C4-2B (cell line): Measurements from ENCODE around the gene ASMTL.

Experiments used
- H3K27ac ChIP-seq: fragments of 450-650 bp; 2 replicates; pipeline ENCODE4 v1.5.1; 2017
- ZFX ChIP-seq: fragments of 450-650 bp; IDR thresholded peaks from 2 replicates; pipeline ENCODE4 v1.6.1; 2017
- TF ChIP-seq, protein P1 (sequence below): fragments of 450-650 bp; conservative IDR thresholded peaks from 2 replicates; pipeline ENCODE4 v1.5.1; 2017; ENCODE audit warnings: mild to moderate bottlenecking

The ASMTL gene

DNA sequence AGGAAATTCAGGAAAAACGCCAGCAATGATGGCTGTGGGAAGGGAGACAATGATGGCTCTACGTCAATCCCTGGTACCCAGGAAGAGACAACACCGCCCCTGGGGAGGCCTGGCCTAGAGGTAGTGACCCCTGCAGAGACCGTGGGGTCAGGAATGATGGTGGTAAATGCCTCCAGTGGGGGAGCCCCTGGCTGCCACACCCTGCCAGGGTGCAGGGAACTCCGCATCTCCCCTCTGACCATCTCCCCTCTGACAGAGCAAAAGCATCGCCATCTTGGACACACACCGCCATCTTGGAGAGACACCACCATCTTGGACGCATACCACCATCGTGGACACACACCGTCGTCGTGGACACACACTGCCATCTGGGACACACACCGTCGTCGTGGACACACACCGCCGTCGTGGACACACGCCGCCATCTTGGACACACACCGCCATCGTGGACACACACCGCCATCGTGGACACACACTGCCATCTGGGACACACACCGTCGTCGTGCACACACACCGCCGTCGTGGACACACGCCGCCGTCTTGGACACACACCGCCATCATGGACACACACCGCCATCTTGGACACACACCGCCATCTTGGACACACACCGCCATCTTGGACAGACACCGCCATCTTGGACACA lies 9.9 kb downstream of the ASMTL start:
- TF ChIP-seq ZFX: no peak
- TF ChIP-seq, protein P1, sequence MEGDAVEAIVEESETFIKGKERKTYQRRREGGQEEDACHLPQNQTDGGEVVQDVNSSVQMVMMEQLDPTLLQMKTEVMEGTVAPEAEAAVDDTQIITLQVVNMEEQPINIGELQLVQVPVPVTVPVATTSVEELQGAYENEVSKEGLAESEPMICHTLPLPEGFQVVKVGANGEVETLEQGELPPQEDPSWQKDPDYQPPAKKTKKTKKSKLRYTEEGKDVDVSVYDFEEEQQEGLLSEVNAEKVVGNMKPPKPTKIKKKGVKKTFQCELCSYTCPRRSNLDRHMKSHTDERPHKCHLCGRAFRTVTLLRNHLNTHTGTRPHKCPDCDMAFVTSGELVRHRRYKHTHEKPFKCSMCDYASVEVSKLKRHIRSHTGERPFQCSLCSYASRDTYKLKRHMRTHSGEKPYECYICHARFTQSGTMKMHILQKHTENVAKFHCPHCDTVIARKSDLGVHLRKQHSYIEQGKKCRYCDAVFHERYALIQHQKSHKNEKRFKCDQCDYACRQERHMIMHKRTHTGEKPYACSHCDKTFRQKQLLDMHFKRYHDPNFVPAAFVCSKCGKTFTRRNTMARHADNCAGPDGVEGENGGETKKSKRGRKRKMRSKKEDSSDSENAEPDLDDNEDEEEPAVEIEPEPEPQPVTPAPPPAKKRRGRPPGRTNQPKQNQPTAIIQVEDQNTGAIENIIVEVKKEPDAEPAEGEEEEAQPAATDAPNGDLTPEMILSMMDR: no peak
- no peak overlapping the region for H3K27ac ChIP-seq

DNA sequence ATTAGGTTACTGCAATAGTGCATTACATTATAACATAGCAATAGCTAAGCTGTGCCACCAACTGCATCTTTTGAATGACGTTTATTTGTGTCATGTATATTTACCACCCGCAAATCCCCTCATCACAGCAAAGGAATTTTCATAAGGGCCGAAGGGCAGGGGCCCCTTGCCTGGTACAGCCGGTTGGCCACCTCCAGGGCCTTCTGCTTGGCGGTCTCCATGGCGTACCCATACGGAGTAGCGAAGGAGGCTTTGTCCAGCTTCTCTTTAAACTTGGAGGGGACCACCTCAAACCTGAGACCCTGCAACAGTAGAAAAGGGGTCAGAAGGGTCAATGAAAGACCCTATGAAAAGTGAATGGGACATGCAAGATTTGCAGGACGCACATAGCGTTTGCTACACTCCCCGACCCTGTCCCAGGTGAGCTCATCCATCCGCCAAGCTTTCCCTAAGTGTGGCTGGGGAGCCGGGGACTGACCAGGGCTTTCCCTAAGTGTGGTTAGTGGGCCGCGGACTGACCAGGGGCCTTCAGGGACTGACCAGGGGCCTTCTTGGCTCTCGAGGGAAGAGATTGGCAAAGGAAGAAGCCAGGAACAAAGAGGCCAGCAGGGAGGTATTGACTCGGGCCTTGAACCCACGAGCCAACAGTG lies 10.6 kb downstream of the ASMTL start:
- TF ChIP-seq, protein P1: no peak
- no peak for TF ChIP-seq ZFX
- no peak overlapping the region for H3K27ac ChIP-seq

- no peak for TF ChIP-seq ZFX
- TF ChIP-seq, protein P1: no peak
- H3K27ac ChIP-seq: no peak overlapping the region
These were observed 12.2 kb downstream of the ASMTL start for GRCh38 chrX:1440506-1440905.

- TF ChIP-seq, protein P1: no peak
- no peak overlapping the region for H3K27ac ChIP-seq
These were observed 17.3 kb downstream of the ASMTL start for GRCh38 chrX:1435241-1435895.

DNA sequence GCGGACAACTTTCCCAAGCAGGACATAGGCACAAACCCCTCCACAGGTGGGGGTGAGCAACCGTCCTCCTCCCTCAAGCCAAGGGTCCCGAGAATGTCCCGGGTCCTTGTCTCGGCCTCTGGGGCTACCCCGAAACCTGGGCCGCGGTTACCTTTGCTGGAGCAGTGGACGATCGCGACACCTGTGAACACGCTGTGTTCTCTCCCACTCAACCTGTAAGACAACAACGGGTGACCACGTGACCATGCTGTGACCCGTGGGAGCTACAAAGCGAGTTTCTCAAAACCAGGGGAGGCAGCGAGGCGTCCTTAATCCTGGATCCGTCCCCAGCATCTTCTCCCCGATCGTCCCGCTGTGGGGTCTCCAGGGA lies 17.9 kb downstream of the ASMTL start:
- no peak overlapping the region for H3K27ac ChIP-seq
- TF ChIP-seq ZFX: no peak
- TF ChIP-seq, protein P1: no peak

DNA sequence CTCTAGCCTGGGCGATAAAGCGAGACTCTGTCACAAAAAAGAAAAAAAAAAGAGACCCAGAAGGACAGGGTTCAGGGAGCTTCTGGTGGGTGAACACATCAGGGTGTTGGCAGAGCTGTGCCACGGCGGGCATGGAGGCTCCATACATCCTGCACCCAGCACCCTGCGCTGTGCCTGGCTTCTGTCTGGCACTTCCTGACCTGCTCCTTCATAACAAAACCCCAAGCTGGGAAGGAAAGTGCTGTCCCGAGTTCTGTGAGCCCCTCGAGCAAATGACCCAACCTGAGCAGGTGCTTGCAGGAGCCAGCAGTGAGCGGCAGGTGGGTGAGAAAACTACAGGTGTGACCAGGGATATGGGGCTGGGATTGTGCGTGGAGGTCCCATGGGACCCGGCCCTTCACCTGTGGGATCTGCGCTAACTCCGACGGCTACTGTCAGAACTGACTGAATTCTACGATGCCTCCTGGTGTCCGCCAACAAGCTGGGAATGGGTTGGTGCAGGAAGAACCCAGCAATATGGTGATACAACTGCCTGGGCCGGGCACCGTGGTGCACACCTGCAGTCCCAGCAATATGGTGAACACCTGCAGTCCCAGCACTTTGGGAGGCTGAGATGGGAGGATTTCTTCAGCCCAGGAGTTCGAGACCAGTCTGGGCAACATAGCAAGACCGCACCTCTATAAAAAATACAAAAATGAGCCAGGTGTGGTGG lies 18.9 kb downstream of the ASMTL start:
- no peak overlapping the region for H3K27ac ChIP-seq
- TF ChIP-seq, protein P1: no peak
- no peak for TF ChIP-seq ZFX

DNA sequence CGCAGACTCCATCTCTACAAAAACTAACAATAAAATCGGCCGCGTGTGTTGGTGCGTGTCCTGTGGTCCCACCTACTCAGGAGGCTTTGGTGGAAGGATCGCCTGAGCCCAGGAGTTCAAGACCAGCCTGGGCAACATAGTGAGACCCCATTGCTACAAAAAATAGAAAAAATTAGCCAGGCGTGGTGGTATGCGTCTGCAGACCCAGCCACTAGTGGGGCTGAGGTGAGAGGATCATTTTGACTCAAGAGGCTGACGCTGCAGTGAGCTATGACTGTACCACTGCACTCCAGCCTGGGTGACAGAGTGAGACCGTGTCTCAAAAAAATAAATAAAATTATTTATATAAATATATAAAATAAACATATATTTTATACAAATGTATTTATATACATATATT lies 22.3 kb downstream of the ASMTL start:
- H3K27ac ChIP-seq: no peak overlapping the region
- TF ChIP-seq ZFX: no peak
- TF ChIP-seq, protein P1: no peak
